Measurements from ENCODE around the gene ITGBL1.

ITGBL1 gene

GRCh38 chr13:101584331-101584730 is 131.9 kb downstream of the ITGBL1 start:
- no peak for TF ChIP-seq ARNT (IDR thresholded peaks at IDR 0.05)
- TF ChIP-seq L3MBTL2 (conservative IDR thresholded peaks at IDR 0.05): no peak
- TF ChIP-seq ELF4 (IDR thresholded peaks at IDR 0.05): no peak
- TF ChIP-seq SUZ12 (IDR thresholded peaks at IDR 0.05): no peak
- TF ChIP-seq TARDBP (IDR thresholded peaks at IDR 0.05): no peak
- TF ChIP-seq SP1 (IDR thresholded peaks at IDR 0.05): no peak
- no peak for TF ChIP-seq HDGF (IDR thresholded peaks at IDR 0.05; ENCODE audit: borderline replicate concordance)
- TF ChIP-seq CTBP1 (IDR thresholded peaks at IDR 0.05; ENCODE audit: borderline replicate concordance): no peak
- TF ChIP-seq FOXA1 (IDR thresholded peaks at IDR 0.05): no peak
- TF ChIP-seq NFRKB (IDR thresholded peaks at IDR 0.05): no peak
- no peak for TF ChIP-seq ZNF384 (IDR thresholded peaks at IDR 0.05)
- no peak for TF ChIP-seq FOXK2 (IDR thresholded peaks at IDR 0.05)
- TF ChIP-seq PKNOX1 (IDR thresholded peaks at IDR 0.05): no peak
- ChIA-PET POLR2A (no interaction called here), CTCF (no interaction called here)
- no peak for DNase-seq (ENCODE audit: extremely low spot score)

- TF ChIP-seq ZNF384 (IDR thresholded peaks at IDR 0.05) (no peak), BHLHE40 (IDR thresholded peaks at IDR 0.05; ENCODE audit: borderline replicate concordance) (no peak), ARNT (IDR thresholded peaks at IDR 0.05) (no peak), PKNOX1 (IDR thresholded peaks at IDR 0.05) (no peak), TARDBP (IDR thresholded peaks at IDR 0.05) (no peak), HDGF (IDR thresholded peaks at IDR 0.05; ENCODE audit: borderline replicate concordance) (no peak), SUZ12 (IDR thresholded peaks at IDR 0.05) (no peak), FOXM1 (IDR thresholded peaks at IDR 0.05; ENCODE audit: borderline replicate concordance) (no peak), CTBP1 (IDR thresholded peaks at IDR 0.05; ENCODE audit: borderline replicate concordance) (no peak), ELF4 (IDR thresholded peaks at IDR 0.05) (no peak), FOXA1 (IDR thresholded peaks at IDR 0.05) (no peak), FOXK2 (IDR thresholded peaks at IDR 0.05) (no peak), NFRKB (IDR thresholded peaks at IDR 0.05) (no peak), L3MBTL2 (conservative IDR thresholded peaks at IDR 0.05) (no peak), SP1 (IDR thresholded peaks at IDR 0.05) (no peak), LEF1 (IDR thresholded peaks at IDR 0.05; ENCODE audit: borderline replicate concordance) (no peak)
- ChIA-PET POLR2A (no interaction called here), CTCF (no interaction called here)
- no peak for DNase-seq (ENCODE audit: extremely low spot score)
Measured at GRCh38 chr13:101590479-101590878, 138.0 kb downstream of the ITGBL1 start.

- TF ChIP-seq LEF1 (IDR thresholded peaks at IDR 0.05; ENCODE audit: borderline replicate concordance) (no peak), SUZ12 (IDR thresholded peaks at IDR 0.05) (no peak), CTBP1 (IDR thresholded peaks at IDR 0.05; ENCODE audit: borderline replicate concordance) (no peak), TARDBP (IDR thresholded peaks at IDR 0.05) (no peak), BHLHE40 (IDR thresholded peaks at IDR 0.05; ENCODE audit: borderline replicate concordance) (no peak), FOXA1 (IDR thresholded peaks at IDR 0.05) (no peak), FOXM1 (IDR thresholded peaks at IDR 0.05; ENCODE audit: borderline replicate concordance) (no peak), PKNOX1 (IDR thresholded peaks at IDR 0.05) (no peak), NFRKB (IDR thresholded peaks at IDR 0.05) (no peak), ARNT (IDR thresholded peaks at IDR 0.05) (no peak), ELF4 (IDR thresholded peaks at IDR 0.05) (no peak)
Measured at GRCh38 chr13:101594936-101595335, 142.5 kb downstream of the ITGBL1 start.

GRCh38 chr13:101596803-101597202 is 144.3 kb downstream of the ITGBL1 start:
- POLR2A ChIA-PET: no interaction called here
- CTCF ChIA-PET: no interaction called here
- no peak for DNase-seq (ENCODE audit: extremely low spot score)
- TF ChIP-seq PKNOX1 (IDR thresholded peaks at IDR 0.05): no peak
- no peak for TF ChIP-seq L3MBTL2 (conservative IDR thresholded peaks at IDR 0.05)
- no peak for TF ChIP-seq LEF1 (IDR thresholded peaks at IDR 0.05; ENCODE audit: borderline replicate concordance)
- TF ChIP-seq CTBP1 (IDR thresholded peaks at IDR 0.05; ENCODE audit: borderline replicate concordance): no peak
- no peak for TF ChIP-seq FOXM1 (IDR thresholded peaks at IDR 0.05; ENCODE audit: borderline replicate concordance)
- TF ChIP-seq FOXK2 (IDR thresholded peaks at IDR 0.05): no peak
- no peak for TF ChIP-seq SP1 (IDR thresholded peaks at IDR 0.05)
- no peak for TF ChIP-seq NFRKB (IDR thresholded peaks at IDR 0.05)
- no peak for TF ChIP-seq FOXA1 (IDR thresholded peaks at IDR 0.05)
- TF ChIP-seq BHLHE40 (IDR thresholded peaks at IDR 0.05; ENCODE audit: borderline replicate concordance): no peak
- TF ChIP-seq ZNF384 (IDR thresholded peaks at IDR 0.05): no peak
- TF ChIP-seq HDGF (IDR thresholded peaks at IDR 0.05; ENCODE audit: borderline replicate concordance): no peak
- no peak for TF ChIP-seq ARNT (IDR thresholded peaks at IDR 0.05)
- TF ChIP-seq SUZ12 (IDR thresholded peaks at IDR 0.05): no peak
- TF ChIP-seq ELF4 (IDR thresholded peaks at IDR 0.05): no peak
- TF ChIP-seq TARDBP (IDR thresholded peaks at IDR 0.05): no peak

More at GRCh38 chr13:101594936-101595335, 142.5 kb downstream of the ITGBL1 start:
- DNase-seq (ENCODE audit: extremely low spot score): no peak
- POLR2A ChIA-PET: no interaction called here
- CTCF ChIA-PET: no interaction called here

- TF ChIP-seq PKNOX1 (IDR thresholded peaks at IDR 0.05) (no peak), ARNT (IDR thresholded peaks at IDR 0.05) (no peak), NFRKB (IDR thresholded peaks at IDR 0.05) (no peak), FOXK2 (IDR thresholded peaks at IDR 0.05) (no peak), BHLHE40 (IDR thresholded peaks at IDR 0.05; ENCODE audit: borderline replicate concordance) (no peak), FOXM1 (IDR thresholded peaks at IDR 0.05; ENCODE audit: borderline replicate concordance) (no peak), CTBP1 (IDR thresholded peaks at IDR 0.05; ENCODE audit: borderline replicate concordance) (no peak), HDGF (IDR thresholded peaks at IDR 0.05; ENCODE audit: borderline replicate concordance) (no peak), TARDBP (IDR thresholded peaks at IDR 0.05) (no peak), SUZ12 (IDR thresholded peaks at IDR 0.05) (no peak), FOXA1 (IDR thresholded peaks at IDR 0.05) (no peak), ELF4 (IDR thresholded peaks at IDR 0.05) (no peak), LEF1 (IDR thresholded peaks at IDR 0.05; ENCODE audit: borderline replicate concordance) (no peak), ZNF384 (IDR thresholded peaks at IDR 0.05) (no peak), L3MBTL2 (conservative IDR thresholded peaks at IDR 0.05) (no peak), SP1 (IDR thresholded peaks at IDR 0.05) (no peak)
- CTCF ChIA-PET: no interaction called here
- no peak for DNase-seq (ENCODE audit: extremely low spot score)
- POLR2A ChIA-PET: no interaction called here
Measured at GRCh38 chr13:101611491-101612475, 159.3 kb downstream of the ITGBL1 start.
